GM12878 (cell line): ENCODE measurements around the gene NEAT1. TPM values are rescaled to one million over a fixed set of nuclear protein-coding genes. Genes with fewer than 3 reads are reported as not detected.

ENCODE experiments used
- BHLHE40 ChIP-seq, 2 experiments: fragments of 450-650 bp in 1 of 2; IDR thresholded peaks; 2 replicates each; pipeline ENCODE4 v1.6.1; 2011 to 2017; ENCODE audit warnings: low read depth in 2 of 2, borderline replicate concordance in 1 of 2, improper control_type of control experiment in 1 of 2, low read length in 1 of 2, mild to moderate bottlenecking in 1 of 2
- CUX1 ChIP-seq: IDR thresholded peaks from 2 replicates; pipeline ENCODE4 v1.6.1; 2012; ENCODE audit warnings: improper control_type of control experiment, low read depth, low read length; ENCODE audit not compliant: insufficient replicate concordance
- FOXK2 ChIP-seq: fragments of 450-650 bp; IDR thresholded peaks from 2 replicates; pipeline ENCODE4 v1.6.1; 2017; ENCODE audit warnings: mild to moderate bottlenecking, moderate library complexity
- PAX8 ChIP-seq: fragments of 450-650 bp; IDR thresholded peaks from 2 replicates; pipeline ENCODE4 v1.6.1; 2017; ENCODE audit warnings: mild to moderate bottlenecking, moderate library complexity
- SIX5 ChIP-seq: IDR thresholded peaks from 2 replicates; pipeline ENCODE4 v1.6.1; 2011; ENCODE audit warnings: mild to moderate bottlenecking, low read depth, low read length, moderate library complexity; ENCODE audit not compliant: severe bottlenecking
- YY1 ChIP-seq: IDR thresholded peaks from 2 replicates; pipeline ENCODE4 v1.6.1; 2011; ENCODE audit warnings: low read depth, mild to moderate bottlenecking, low read length
- ZNF592 ChIP-seq: fragments of 450-650 bp; IDR thresholded peaks from 2 replicates; pipeline ENCODE4 v1.6.1; 2017; ENCODE audit warnings: mild to moderate bottlenecking, moderate library complexity
- polyA plus RNA-seq, 11 experiments: library from polyadenylated mRNA; depleted of rRNA in 4 of 11; unstranded in 6 of 11; stranded (reverse) in 5 of 11; fragments of >200 nt; fragmentation: Nextera tagmentation in 4 of 11; fragmentation: Illumina TruSeq in 1 of 11; extraction: Ambion mirVana in 4 of 11; extraction: Trizol in 1 of 11; gene quantifications; 1 replicate in 1 of 11; 2 replicates in 10 of 11; pipeline versions ENCODE4 v1.2.1 to v1.2.3, GENCODE V29; 2011 to 2016; ENCODE audit warnings: inconsistent platforms in 2 of 11, missing spikeins in 2 of 11, low read depth in 1 of 11
- total RNA-seq, 4 experiments: library from RNA; depleted of rRNA in 3 of 4; stranded (reverse); fragments of >200 nt in 3 of 4; fragmentation: Illumina TruSeq in 1 of 4; extraction: Trizol in 1 of 4; gene quantifications; 2 replicates each; pipeline versions ENCODE4 v1.2.1 to v1.2.3, GENCODE V29; 2013 to 2021

Gene NEAT1
- total and polyA plus RNA-seq, 10 of the 15 experiments (the other 5 are each of a cell fraction or from before 2014, with no cell fraction given), result 13.6 to 328 (median 69.4) TPM

GRCh38 chr11:65448074-65448417 is 25.4 kb downstream of the NEAT1 start (continued):
- TF ChIP-seq ZNF592, result no peak
- TF ChIP-seq BHLHE40 (IDR thresholded peaks at IDR 0.05; ENCODE audit: borderline replicate concordance in 1 of 2, low read depth in 2 of 2, low read length in 1 of 2), result no peak
- no peak for TF ChIP-seq CUX1
- no peak for TF ChIP-seq SIX5
- no peak for TF ChIP-seq PAX8
- no peak for TF ChIP-seq YY1
- TF ChIP-seq FOXK2, result no peak
